ENCODE results near the gene RMI1.

DNA sequence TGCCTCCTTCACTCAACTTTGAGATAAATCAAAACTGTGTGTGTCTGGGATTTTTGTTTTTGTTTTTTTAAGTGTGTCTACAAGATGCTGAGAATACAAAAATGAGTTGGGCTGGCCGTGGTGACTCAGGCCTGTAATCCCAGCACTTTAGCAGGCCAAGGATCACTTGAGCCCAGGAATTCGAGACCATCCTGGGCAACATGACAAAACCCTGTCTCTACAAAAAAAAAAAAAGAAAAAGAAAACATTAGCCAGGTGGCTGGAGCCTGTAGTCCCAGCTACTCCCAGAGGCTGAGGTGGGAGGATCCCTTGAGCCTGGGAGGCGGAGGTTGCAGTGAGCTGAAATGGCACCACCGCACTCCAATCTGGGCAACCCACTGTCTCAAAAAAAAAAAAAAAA is 21.5 kb upstream of the RMI1 start:
- TF ChIP-seq, protein P1, sequence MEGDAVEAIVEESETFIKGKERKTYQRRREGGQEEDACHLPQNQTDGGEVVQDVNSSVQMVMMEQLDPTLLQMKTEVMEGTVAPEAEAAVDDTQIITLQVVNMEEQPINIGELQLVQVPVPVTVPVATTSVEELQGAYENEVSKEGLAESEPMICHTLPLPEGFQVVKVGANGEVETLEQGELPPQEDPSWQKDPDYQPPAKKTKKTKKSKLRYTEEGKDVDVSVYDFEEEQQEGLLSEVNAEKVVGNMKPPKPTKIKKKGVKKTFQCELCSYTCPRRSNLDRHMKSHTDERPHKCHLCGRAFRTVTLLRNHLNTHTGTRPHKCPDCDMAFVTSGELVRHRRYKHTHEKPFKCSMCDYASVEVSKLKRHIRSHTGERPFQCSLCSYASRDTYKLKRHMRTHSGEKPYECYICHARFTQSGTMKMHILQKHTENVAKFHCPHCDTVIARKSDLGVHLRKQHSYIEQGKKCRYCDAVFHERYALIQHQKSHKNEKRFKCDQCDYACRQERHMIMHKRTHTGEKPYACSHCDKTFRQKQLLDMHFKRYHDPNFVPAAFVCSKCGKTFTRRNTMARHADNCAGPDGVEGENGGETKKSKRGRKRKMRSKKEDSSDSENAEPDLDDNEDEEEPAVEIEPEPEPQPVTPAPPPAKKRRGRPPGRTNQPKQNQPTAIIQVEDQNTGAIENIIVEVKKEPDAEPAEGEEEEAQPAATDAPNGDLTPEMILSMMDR (IDR thresholded peaks at IDR 0.05): no peak
- TF ChIP-seq POLR2A (IDR thresholded peaks at IDR 0.05): no peak

All from right lobe of liver (tissue), 4 donors.